GM12878 (cell line): Measurements from ENCODE around the gene CAPN8. TPM values are rescaled to one million over a fixed set of nuclear protein-coding genes. Genes with fewer than 3 reads are reported as not detected.

Experiments
- ATAC-seq: fragments of 200-7000 bp; cut with Tn5 transposase; 3 replicates; pipeline ENCODE4 v1.9.1; 2020; ENCODE audit warnings: mild to moderate bottlenecking, moderate library complexity
- BruUV-seq: library from RNA; stranded (reverse); fragments of 400-500 nt; replicated peaks from 2 replicates; lab custom pipeline; 2021; lab: Mats Ljungman, UMichigan
- CTCF ChIA-PET: fragments of 300-600 bp; sonication (Branson Sonifier 250); formaldehyde crosslinking; extraction: SDS; loops from one replicate; lab custom pipeline; 2021; ENCODE audit warnings: inconsistent platforms; lab: Yijun Ruan, JAX
- POLR2A ChIA-PET: fragments of 350-600 bp; formaldehyde crosslinking; extraction: SDS; loops from one replicate; lab custom pipeline; 2021; ENCODE audit warnings: inconsistent platforms; lab: Charles Lee
- RAD21 ChIA-PET: fragments of 300-600 bp; sonication (Branson Sonifier 250); formaldehyde crosslinking; loops from one replicate; lab custom pipeline; 2023; ENCODE audit warnings: antibody characterized with exemption; ENCODE audit not compliant: unreplicated experiment; lab: Charles Lee
- SMC1A ChIA-PET: fragments of 300-600 bp; sonication (Branson Sonifier 250); formaldehyde crosslinking; loops from one replicate; lab custom pipeline; 2023; ENCODE audit not compliant: unreplicated experiment, uncharacterized antibody; lab: Charles Lee
- DNase-seq: peaks from one replicate; pipeline ENCODE4 v3.0.0-alpha.2; 2011; ENCODE audit warnings: low read depth, low spot score
- FAIRE-seq: peaks from 3 replicates; lab custom pipeline; 2011; peaks lifted over from hg19 to GRCh38; lab: Jason Lieb, UNC
- H2AFZ ChIP-seq: 2 replicates; pipeline ENCODE4 v1.6.0; 2011; ENCODE audit warnings: low read depth, low read length, control low read depth; ENCODE audit not compliant: control insufficient read depth
- H3K27ac ChIP-seq: 2 replicates; pipeline ENCODE4 v1.5.1; 2011; ENCODE audit warnings: control low read depth; ENCODE audit not compliant: control insufficient read depth, insufficient read depth
- H3K27me3 ChIP-seq, 2 experiments: replicated peaks in 1 of 2; 2 replicates each; pipeline versions ENCODE4 v1.6.0 to v1.6.1; 2011; ENCODE audit warnings: low read length in 1 of 2; ENCODE audit not compliant: control insufficient read depth in 2 of 2, insufficient read depth in 2 of 2
- H3K36me3 ChIP-seq, 2 experiments: 2 replicates each; pipeline ENCODE4 v1.5.1; 2011; ENCODE audit warnings: low read length in 1 of 2; ENCODE audit not compliant: control insufficient read depth in 2 of 2, insufficient read depth in 2 of 2
- H3K4me1 ChIP-seq: 2 replicates; pipeline ENCODE4 v1.6.1; 2011; ENCODE audit warnings: mild to moderate bottlenecking, low read length, moderate library complexity, mixed read lengths; ENCODE audit not compliant: control insufficient read depth, insufficient read depth
- H3K4me2 ChIP-seq: 2 replicates; pipeline ENCODE4 v1.6.0; 2011; ENCODE audit warnings: control low read depth; ENCODE audit not compliant: control insufficient read depth, insufficient read depth
- H3K4me3 ChIP-seq: fragments of 200-600 bp; sonication (generic); 2 replicates; pipeline ENCODE4 v1.5.1; 2016
- H3K79me2 ChIP-seq: 2 replicates; pipeline ENCODE4 v1.6.0; 2011; ENCODE audit warnings: low read length; ENCODE audit not compliant: control insufficient read depth, insufficient read depth
- H3K9ac ChIP-seq: 2 replicates; pipeline ENCODE4 v1.8.0; 2011; ENCODE audit warnings: low read length, control low read depth, mixed read lengths; ENCODE audit not compliant: control insufficient read depth, insufficient read depth
- H3K9me3 ChIP-seq: replicated peaks from 3 replicates; pipeline ENCODE4 v1.5.1; 2011; ENCODE audit warnings: mild to moderate bottlenecking, low read length; ENCODE audit not compliant: control insufficient read depth, insufficient read depth
- H4K20me1 ChIP-seq: 2 replicates; pipeline ENCODE4 v1.6.0; 2011; ENCODE audit not compliant: control insufficient read depth, insufficient read depth
- CBX3 ChIP-seq: fragments of 200-600 bp; sonication (generic); IDR thresholded peaks from 2 replicates; pipeline ENCODE4 v1.6.1; 2016; ENCODE audit warnings: low read depth, borderline replicate concordance
- CHD1 ChIP-seq: IDR thresholded peaks from 2 replicates; pipeline ENCODE4 v1.6.1; 2012; ENCODE audit warnings: low read depth, low read length, improper control_type of control experiment
- E2F8 ChIP-seq: fragments of 450-650 bp; IDR thresholded peaks from 2 replicates; pipeline ENCODE4 v1.6.1; 2018; ENCODE audit warnings: mild to moderate bottlenecking, low read depth, moderate library complexity; ENCODE audit not compliant: partially characterized antibody
- ELK1 ChIP-seq: IDR thresholded peaks from 2 replicates; pipeline ENCODE4 v1.6.1; 2012; ENCODE audit warnings: low read depth, low read length, improper control_type of control experiment
- HCFC1 ChIP-seq: fragments of 150-350 bp; IDR thresholded peaks from 2 replicates; pipeline ENCODE4 v1.6.1; 2014; ENCODE audit warnings: low read length
- NR2C1 ChIP-seq: fragments of 450-650 bp; IDR thresholded peaks from 2 replicates; pipeline ENCODE4 v1.6.1; 2017; ENCODE audit warnings: antibody characterized with exemption, mild to moderate bottlenecking, moderate library complexity
- POLR2AphosphoS5 ChIP-seq: IDR thresholded peaks from 2 replicates; pipeline ENCODE4 v1.6.1; 2011; ENCODE audit warnings: mild to moderate bottlenecking, low read length, inconsistent platforms
- RUNX3 ChIP-seq: IDR thresholded peaks from 2 replicates; pipeline ENCODE4 v1.6.1; 2012; ENCODE audit warnings: low read length, inconsistent platforms
- SIN3A ChIP-seq: IDR thresholded peaks from 2 replicates; pipeline ENCODE4 v1.6.1; 2012; ENCODE audit warnings: low read depth, low read length, improper control_type of control experiment
- STAT1 ChIP-seq: fragments of 450-650 bp; conservative IDR thresholded peaks from 2 replicates; pipeline ENCODE4 v1.6.1; 2014; ENCODE audit warnings: antibody characterized with exemption, mild to moderate bottlenecking
- ZNF384 ChIP-seq: IDR thresholded peaks from 2 replicates; pipeline ENCODE4 v1.6.1; 2012; ENCODE audit warnings: low read depth, mild to moderate bottlenecking, low read length, improper control_type of control experiment, borderline replicate concordance
- ZNF687 ChIP-seq: fragments of 450-650 bp; IDR thresholded peaks from 2 replicates; pipeline ENCODE4 v1.6.1; 2017; ENCODE audit warnings: mild to moderate bottlenecking, moderate library complexity
- WGBS: methylation state at CpG from one replicate; pipeline ENCODE4 v1.1.6; 2016; ENCODE audit warnings: low lambda C conversion rate; ENCODE audit not compliant: insufficient replicate concordance, insufficient coverage; ENCODE audit errors: missing lambda C conversion rate; 5-methylcytosine and 5-hydroxymethylcytosine counted together
- in situ Hi-C: fragments of 300-500 bp; cut with MboI; formaldehyde crosslinking; loops from 9 replicates; pipeline ENCODE4 v1.14.3; 2018; ENCODE audit warnings: mixed read lengths
- intact Hi-C: fragments of 100-400 bp; cut with micrococcal nuclease; formaldehyde crosslinking; loops from one replicate; pipeline ENCODE4 v1.14.2; 2022; ENCODE audit not compliant: unreplicated experiment
- polyA plus RNA-seq, 11 experiments: library from polyadenylated mRNA; depleted of rRNA in 4 of 11; unstranded in 6 of 11; stranded (reverse) in 5 of 11; fragments of >200 nt; fragmentation: Nextera tagmentation in 4 of 11; fragmentation: Illumina TruSeq in 1 of 11; extraction: Ambion mirVana in 4 of 11; extraction: Trizol in 1 of 11; gene quantifications; 1 replicate in 1 of 11; 2 replicates in 10 of 11; pipeline versions ENCODE4 v1.2.1 to v1.2.3, GENCODE V29; 2011 to 2016; ENCODE audit warnings: inconsistent platforms in 2 of 11, missing spikeins in 2 of 11, low read depth in 1 of 11
- total RNA-seq, 4 experiments: library from RNA; depleted of rRNA in 3 of 4; stranded (reverse); fragments of >200 nt in 3 of 4; fragmentation: Illumina TruSeq in 1 of 4; extraction: Trizol in 1 of 4; gene quantifications; 2 replicates each; pipeline versions ENCODE4 v1.2.1 to v1.2.3, GENCODE V29; 2013 to 2021

CAPN8 gene
- total and polyA plus RNA-seq, 10 of the 15 experiments (the other 5 are each of a cell fraction or from before 2014, with no cell fraction given) = 6.4 to 30.7 (median 12.3) TPM

DNA sequence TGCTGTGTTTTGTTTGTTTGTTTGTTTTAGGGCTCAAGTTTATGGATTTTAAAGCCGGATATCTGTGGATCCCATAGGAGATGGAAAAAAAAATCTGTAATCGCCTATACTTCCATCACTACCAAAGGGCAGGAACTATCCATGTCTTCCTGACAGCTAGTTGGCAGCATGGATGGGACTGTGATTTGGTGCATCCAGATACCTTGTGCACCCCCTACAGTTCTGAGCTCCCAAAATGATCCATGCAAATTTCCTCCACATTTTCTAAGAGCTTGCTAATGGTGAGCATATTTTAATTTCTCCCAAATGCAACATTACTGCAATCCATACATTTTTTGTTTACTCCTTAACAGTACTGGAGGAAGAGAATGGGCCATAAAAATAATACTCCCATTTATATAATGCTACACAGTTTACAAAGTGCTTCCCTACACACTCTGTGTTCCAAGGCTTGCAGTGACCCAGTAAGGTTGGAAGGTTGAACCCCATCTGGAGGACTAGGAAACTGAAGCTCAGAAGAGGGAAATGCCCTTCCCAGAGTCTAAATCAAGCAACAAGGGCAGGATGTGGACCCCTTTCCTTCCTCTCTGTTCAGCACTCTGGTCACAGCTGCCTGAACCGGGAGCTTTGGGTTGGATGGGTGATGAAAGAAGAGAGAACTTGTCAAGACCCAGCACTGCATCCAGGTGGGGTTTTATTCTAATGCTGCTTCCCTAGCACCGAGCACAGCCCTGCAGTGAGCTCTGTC, 48.0 kb downstream of the CAPN8 start (continued):
- no peak for TF ChIP-seq ZNF687
- TF ChIP-seq STAT1 = no peak

- Histone ChIP-seq H3K9me3 (no peaks in the 10 kb centered on the region), H4K20me1 (no peaks in the 10 kb centered on the region; the same call in 1 of the 2 replicates), H3K79me2 (no peaks in the 10 kb centered on the region), H3K36me3 (no peaks in the 10 kb centered on the region), H3K27me3 (0 out of 4 replicates have a peak, but pooled peaks cover 0 to 3% of the 10 kb centered on the region in 2 experiments), H2AFZ (no peak overlapping the region), H3K4me1 (peaks cover 2% of the 10 kb centered on the region; the same call in 1 of the 2 replicates), H3K27ac (no peak overlapping the region), H3K9ac (no peak overlapping the region), H3K4me3 (no peak overlapping the region), H3K4me2 (no peak overlapping the region)
- no peak for DNase-seq
- SMC1A ChIA-PET = interaction anchor here (2.0 kb wide), 1 partner anchor 60 kb away, joined by 5 read pairs; no protein-coding TSS in a partner anchor
- FAIRE-seq = no peak
- POLR2A ChIA-PET = no interaction called here
- 12% methylated on average over 4 of the region's 4 CpGs for WGBS
- BruUV-seq = no TSS peak
- no peak for ATAC-seq
- in situ Hi-C loops (no loop called here), intact Hi-C loops (no loop called here)
- CTCF ChIA-PET = interaction anchor here (10.0 kb wide), 1 partner anchor 59 kb away, joined by 87 read pairs; no protein-coding TSS in a partner anchor
- RAD21 ChIA-PET = no interaction called here
- no peak for TF ChIP-seq HCFC1
- TF ChIP-seq SIN3A = no peak
- TF ChIP-seq ZNF384 = no peak
- no peak for TF ChIP-seq ELK1
- no peak for TF ChIP-seq CBX3
- no peak for TF ChIP-seq E2F8
- TF ChIP-seq NR2C1 = no peak
- TF ChIP-seq RUNX3 = no peak
- TF ChIP-seq POLR2AphosphoS5 = no peak
- TF ChIP-seq CHD1 = no peak
Measured at GRCh38 chr1:223616586-223616985, 48.9 kb downstream of the CAPN8 start.
